HG02938 (cell line): ENCODE results near the gene VWA8.
A peak's percentile ranks its signal among the peaks of the same experiment; 100 is the strongest.

ENCODE experiments used
- ATAC-seq: cut with Tn5 transposase; IDR thresholded peaks from one replicate; pipeline ENCODE4 v1.9.1; 2021; ENCODE audit warnings: mild to moderate bottlenecking, moderate library complexity; ENCODE audit not compliant: unreplicated experiment

Gene VWA8

DNA sequence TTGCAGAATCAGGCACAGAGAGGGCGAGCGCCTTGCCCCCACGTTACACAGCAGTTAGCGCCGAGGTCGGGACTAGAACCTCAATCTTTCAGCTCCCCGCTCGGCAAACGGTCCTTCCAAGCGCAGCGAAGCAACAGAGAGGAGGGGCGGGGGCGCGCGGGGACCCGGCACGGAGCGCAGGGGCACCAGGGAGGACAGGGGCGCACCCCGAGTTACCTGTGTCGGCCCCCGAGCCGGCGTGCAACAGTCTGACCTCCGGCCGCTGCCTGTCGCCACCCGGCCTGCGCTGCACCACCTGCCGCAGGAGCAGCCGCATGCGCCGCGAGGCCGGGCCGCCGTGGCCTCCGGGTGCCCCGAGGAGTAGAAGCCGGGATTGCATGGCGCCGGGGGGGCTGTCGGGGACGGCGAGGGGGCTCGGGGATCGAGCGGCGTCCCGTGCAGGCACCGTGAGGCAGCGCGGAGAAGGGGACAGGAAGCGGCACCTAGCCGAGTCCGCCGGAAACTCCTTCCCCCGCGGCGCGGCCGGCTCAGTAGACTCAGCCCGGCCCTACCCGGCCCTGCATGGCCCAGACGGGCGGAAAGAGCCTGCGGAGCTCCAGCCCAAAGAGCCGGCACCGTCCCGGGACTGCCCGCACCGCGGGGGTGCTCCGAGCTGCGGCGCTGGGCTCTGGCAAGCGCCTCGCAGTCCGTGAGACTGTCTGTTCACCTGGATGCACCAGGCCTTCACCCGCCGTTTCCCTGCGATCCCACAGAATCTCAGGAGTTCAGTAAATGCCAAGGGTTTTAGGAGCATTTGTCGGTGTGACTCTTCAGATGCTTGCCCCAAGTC lies at the start of gene VWA8:
TSS of gene VWA8 (minus strand) at position 473 of the 829 bp plus-strand sequence. CDS start at position 379, 94 bp downstream.
- peak; percentile 79 for ATAC-seq

DNA sequence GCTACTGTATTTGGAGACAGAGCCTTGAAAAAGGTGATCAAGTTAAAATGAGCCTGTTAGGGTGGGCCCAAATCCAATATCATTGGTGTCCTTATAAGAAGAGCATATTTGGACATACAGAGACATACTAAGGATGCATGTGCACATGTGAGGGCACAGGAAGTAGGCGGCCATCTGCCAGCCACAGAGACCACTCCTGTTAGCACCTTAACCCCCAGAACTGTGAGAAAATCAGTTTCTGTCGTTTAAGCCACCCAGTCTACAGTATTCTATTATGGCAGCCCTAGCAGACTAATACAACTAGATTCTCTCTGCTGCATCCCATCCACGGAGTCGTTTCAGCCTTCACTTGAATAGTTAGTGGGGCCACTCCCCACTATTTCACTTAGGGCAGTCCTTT lies 48.1 kb upstream of the VWA8 start:
- no peak for ATAC-seq

DNA sequence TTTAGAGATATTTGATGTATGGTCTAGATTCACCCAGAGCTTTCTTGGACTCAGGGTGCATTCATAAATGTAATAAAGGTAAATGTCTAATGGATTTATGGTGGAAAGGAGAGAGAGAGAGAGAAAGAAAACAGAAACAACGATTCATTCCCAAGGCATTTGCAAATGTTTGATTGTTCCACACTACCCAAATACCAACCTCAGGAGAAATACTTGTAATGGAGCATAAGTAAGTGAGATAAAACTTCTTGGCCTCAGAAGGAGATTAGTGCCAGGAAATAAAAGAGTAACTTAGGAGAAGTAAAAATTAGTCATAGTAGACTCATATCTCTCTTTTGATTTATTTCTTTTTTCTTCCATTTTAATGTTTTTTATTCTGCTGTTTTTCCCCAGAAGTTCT lies 46.9 kb upstream of the VWA8 start:
- ATAC-seq, result no peak

DNA sequence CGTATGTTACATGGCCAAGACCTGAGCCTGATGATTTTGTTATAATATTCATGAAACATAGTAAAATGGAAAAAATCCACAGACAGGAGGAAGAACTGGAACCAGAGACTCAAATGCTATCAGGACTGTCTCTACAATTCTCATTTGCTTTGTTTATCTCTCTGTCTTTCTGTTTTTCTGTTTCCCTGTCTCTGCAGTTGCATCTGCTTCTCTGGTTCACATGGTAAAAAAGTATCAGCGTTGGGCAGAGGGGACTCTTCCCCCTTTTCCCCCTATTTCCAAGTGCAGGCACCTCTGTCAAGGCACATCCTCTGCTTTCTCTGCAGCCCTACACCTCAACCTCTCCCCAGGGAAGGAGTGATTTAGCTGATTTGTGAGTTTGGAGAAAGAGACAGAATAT lies 41.2 kb upstream of the VWA8 start:
- no peak for ATAC-seq

DNA sequence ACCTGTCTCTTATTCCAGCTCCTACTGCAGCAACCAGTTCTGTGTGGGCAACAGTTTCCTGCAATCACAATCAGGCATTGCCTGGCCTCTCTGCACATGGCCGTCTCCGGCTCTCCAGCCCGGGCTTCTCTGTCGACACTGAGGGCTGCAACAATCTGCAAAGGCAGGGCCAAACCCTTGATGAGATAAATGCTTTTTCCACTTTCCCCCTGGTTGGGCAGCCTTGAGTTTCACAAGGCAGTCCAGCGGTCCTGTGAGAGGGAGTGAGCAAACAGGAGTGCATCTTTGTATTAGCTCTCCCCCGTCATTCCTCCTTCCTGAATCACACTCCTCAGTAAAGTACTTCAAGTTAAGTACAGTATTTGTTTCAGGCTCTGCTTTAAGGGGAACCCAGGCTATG lies 40.7 kb upstream of the VWA8 start:
- ATAC-seq, result no peak

DNA sequence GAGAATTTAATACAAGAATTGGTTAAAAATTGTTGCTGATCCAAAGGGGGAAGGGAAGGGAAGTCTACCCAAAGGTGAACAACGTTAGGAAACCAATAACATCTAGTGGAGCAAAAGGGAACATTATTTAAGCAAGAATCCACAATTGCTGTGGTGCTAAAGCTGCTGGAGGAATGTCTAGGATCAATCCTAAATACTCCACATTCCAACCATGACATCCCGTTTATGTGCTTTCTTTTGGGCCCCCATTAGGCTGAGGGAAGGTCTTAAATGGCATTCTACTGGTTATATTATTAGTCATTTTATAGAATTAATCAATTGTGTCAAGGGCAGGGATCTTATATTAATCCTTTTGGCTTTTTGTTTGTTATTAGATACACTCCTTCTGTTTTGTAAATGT lies 39.9 kb upstream of the VWA8 start:
- no peak for ATAC-seq

DNA sequence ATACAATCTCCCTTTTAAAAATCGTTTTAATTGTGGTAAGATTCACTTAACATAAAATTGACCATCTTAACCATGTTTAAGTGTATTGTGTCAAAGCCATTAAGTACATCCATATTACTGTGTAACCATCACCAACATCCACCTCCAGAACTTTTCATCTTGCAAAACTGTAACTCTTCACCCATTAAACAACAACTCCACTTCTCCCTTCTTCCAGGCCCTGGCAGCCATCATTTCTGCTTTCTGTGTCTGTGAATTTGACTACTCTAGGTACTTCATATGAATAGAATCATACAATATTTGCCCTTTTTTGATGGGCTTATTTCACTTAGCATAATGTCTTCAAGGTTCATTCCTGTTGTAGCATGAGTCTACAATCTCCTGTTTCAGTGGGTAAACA lies 36.5 kb upstream of the VWA8 start:
- no peak for ATAC-seq

DNA sequence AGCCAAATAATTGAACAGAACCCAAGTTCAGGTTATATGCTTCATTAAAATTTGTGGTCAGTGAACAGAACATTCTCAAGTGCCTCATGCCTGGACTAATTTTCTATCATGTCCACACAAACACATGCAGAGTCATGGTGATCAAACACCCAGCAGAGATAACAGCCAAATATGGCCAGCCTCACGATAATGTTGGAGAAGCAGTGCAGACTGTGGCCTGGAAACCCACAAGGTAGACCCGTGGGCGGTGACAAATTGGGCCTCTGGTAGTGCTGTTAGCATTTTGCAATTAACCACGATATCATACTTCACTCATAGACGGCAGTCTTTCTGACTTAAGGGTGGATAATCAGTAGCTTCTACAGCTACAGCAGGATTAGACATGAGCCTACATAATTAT lies 35.0 kb upstream of the VWA8 start:
- no peak for ATAC-seq

DNA sequence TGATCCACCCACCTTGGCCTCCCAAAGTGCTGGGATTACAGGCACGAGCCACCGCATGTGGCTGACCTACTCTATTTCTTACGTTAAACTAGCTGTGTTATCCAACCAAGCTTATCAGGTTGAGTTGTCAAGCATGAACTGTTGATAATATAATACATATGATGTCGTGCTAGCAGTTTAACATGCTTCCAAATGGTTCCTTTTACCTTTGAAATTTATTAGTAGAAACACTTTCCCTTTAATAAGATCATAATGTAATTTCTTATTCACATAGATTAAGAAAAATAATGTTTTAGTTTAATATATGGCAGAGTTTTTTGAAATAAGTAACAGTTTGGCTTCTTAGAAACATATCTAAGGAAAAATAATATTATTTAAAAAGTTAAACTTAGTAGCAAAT lies 34.4 kb upstream of the VWA8 start:
- ATAC-seq, result no peak

DNA sequence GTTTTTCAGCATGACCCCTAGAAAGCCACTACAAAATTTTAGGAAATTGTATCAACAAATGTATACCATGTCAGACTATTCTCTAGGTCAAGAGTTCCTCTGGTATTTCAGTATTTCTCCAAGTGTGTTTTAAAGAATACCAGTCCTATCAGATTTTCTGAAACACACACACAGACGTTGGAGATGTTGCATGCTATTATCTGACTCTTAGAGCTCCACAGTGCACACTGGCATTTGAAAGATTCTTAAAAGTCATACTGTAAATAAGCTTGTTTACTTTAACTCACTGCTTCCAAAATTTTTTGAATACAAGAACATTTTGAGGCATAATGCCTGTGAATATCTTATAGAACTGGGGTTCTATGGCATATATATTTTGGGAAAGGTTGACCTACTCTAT lies 33.8 kb upstream of the VWA8 start:
- no peak for ATAC-seq

DNA sequence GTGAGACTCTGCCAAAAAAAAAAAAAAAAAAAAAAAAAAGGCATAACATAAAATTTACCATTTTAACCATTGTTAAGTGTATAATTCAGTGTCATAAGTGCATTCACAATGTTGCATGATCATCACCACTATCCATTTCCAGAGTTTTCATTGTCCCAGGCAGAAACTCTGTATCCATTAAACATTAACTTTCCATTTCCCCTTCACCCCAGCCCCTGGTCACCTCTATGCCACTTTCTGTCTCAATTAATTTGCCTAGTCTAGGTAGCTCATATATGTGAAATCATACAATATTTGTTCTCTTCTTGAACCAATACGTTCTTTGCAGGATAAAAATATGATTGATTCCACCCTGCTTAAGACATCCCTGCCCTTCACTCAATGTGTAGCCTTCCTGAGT lies 31.0 kb upstream of the VWA8 start:
- ATAC-seq, result no peak

DNA sequence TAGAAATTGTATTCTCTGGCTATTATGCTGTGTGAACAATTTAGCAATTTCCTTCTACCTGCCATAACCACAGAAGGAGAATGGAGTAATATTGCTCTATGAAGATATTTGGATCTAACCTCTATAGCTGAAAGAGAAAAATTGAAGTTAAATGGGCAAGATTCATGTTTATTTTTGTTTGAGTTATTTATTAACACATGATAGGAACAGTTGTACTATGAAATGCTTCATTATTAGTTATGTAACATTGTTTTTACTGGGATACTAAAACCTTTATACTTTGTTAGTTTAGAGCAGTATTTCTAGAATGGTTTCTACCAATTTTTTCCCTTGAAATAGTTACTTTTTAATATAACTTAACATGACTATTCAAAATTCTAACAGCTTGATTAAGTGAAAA lies 27.3 kb upstream of the VWA8 start:
- no peak for ATAC-seq

DNA sequence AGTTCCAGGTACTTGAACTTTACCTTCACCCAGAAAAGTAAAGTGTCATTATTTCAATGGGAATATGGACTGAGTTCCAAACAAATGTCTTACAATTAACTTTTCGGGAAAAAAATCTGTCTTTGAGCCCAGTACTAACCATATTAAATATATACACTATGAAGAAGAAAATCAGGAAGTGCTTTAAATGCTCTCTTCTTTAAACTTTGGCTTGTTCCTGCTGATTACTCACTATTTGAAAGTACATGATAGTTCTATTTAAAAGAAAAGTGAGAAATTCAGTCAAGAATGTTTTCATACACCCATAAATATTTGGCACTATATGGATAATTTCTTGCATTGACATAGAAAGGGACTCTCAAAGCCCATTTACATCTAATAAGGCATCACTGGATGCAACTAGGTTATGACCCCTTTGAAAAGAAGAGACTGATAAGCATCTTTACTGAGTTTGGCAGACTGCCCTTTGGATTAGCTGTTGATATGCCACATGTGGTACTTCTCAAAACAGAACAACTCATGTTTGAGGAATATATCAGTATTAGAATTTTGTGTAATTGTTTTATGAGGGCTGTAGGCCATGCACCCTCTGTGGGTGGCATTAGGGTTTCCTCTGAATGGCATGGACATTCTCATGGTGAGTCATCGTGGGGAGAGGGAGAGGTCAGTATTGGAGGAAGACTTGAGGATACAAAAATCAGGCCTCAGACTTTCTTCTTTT lies 25.0 kb upstream of the VWA8 start:
- ATAC-seq, result no peak

DNA sequence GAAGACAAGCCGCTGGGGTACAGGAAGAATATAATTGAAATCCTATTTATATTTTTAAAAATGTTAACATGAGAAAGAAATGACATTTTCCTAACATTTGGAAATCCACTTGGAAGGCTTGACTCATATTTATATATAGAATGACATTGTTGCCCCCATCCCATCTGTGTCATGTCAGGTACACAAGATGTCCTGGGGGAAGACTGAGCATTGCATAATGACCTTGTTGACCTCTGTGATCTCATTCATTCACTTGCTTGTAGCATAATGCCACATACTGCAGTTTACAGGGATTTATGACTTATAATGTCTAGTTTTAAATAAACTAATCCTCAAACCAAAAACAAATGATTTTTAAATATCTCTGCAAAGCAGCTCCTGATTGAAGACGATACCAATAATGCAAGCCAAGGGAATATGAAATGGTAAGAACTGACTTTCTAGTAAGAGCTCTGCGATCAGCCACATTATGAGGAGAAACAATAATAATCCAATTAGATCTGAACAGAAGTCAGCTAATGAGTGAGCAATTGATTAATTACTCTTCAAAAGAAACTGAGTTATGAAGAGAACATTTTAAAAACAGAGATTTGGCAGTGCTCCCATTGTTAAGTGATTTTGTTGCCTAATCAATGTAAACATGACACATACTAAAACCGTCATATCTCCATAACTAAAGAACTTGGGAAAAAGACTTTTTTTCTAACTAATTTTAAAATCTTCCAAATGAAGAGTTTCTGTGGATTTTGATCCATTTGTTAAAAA lies 21.2 kb upstream of the VWA8 start:
- ATAC-seq, result no peak

DNA sequence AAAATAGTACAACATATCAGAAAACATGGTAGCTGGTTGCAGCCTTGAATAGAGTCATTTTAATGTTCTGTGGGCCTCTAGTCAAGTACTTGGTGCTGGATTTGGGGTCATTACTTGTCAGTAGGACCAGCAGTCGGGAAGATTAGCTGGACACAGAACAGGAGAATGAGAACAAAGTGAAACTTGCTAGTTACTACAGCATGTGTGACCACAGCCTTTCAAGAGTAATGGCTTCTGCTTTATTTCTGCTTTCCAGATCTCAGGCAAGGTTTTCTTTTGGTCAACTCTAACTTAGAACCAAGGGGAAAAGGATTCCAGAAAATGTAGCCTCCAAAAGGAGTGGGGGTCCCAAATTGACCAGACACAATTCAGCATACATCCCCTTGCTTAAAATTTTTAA lies 17.1 kb upstream of the VWA8 start:
- no peak for ATAC-seq

DNA sequence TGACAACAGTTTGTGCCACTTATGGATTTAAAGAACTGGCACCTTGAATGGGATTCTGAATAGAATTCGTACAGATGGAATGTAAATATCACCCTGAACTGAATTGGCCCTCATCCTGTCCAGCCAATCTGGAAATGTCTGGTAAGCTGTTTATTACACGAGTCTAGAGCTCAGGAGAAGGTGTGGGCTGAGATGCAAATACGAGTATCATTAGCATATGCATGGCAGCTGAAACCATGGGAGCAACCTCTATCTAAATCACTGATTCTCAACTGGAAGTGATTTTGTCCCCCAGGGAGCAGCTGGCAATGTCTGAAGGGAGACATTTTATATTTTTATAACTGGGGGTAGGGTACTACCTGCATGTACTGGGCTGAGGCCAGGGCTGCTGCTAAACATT lies 15.6 kb upstream of the VWA8 start:
- no peak for ATAC-seq

DNA sequence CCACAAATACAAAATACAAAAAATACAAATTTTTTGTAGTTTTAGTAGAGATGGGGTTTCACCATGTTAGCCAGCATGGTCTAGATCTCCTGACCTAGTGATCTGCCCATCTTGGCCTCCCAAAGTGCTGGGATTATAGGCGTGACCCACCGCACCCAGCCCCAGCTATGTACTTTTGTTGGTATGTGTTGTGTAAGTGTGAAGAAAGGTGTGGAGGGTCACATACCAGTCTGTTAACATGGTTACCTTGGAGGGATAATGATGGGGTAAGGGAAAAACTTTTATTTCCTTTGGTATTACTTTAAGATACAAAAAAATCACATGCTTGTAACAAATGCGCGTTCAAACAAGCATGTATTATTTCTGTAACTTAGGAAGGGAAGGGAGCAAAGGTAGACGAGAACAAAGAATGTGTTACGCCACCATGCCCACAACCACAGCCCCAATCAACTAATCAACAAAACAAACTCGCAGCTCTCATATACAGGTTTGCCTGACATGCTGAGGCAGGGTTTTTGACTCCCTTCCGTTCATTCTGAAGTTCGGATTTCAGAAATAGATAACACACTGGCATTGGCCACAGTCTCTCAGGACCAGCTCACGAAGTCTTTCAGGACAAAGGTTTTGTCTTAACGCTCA lies 13.5 kb upstream of the VWA8 start:
- no peak for ATAC-seq

DNA sequence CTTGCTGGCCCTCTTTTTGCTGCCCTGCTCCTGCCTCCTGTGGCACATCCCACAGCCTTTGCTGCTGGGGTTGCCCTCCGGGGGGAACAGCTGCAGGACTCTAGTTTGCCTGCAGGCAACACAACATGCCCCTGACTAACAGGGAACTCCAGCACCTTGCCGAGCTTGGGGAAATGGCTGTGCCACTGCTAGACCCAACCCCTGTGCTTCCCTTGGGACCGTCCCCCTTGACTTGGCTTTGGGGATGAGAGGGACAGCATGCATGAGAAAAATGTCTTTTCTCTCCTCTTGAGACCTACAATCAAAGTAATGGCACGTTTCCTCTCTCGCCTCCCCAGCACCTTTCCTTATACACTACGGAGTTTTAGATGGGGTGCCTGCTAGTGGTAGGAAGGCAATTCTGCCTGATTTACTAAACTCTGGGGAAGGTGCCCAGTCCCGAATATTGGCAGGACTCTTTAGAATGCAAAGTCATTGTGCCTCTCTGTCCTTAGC lies 12.4 kb upstream of the VWA8 start:
- no peak for ATAC-seq

DNA sequence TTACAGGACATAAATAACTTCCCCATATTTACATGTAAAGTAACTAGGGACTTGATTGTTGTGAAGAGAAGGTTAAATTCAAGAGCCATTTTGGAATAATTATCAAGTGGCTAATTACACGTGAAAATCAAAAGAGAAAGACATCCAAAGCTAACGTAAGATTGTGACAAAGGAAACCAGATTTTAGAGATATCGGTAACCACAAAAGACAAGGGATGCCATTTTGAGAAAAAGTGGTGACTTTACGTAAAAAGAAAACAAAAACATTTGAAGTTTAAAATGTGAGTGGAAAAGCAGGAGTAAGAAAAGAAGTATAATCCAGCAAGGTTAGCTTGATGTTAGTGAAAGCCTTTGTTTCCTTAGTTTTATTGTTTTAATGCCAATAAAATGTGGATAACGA lies 10.9 kb upstream of the VWA8 start:
- ATAC-seq, result no peak

DNA sequence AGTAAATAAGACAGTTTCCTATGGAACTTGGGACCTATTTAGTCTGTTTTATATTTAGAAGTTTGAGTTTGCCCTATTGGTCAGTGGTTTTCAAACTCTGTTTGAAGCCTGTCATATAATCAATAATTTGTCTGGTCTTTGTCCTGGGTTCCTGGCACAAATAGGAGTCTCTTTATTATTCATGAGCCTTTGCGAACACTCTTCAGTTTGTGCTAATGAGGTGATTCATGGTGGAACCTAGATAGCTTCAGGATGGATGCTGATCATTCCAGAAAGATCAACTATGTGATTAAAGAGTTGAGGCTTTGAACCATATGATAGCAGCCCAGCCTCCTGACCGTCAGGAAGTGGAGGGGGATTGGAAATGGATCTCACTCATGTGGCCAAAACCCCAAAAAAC lies 10.0 kb upstream of the VWA8 start:
- no peak for ATAC-seq

DNA sequence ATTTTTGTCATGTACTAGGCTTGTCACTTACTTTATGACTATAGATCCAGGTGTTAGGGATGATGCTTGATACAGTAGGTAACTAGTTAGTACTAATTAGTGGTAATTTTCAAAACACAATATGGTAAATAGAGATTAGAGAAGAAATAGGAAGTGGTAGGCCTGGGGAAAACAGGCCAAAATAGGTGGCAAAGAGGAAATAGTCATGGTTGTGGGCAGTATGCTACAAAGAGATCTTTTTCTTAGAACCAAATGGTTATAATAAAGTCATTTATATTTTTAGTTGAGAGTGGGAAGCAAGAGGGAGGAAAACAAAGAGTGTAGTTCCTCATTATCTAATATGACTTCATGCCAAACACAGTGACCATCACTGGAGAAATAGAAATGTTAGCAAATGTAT lies 9.1 kb upstream of the VWA8 start:
- no peak for ATAC-seq
